GM21737 (cell line): ENCODE results near the gene RINL.
"Not testable (repeated sequence)": the region's sequence is repeated elsewhere in the genome, so short reads cannot be mapped to it uniquely, and the experiment has no call there.

ENCODE experiments used
- ATAC-seq: cut with Tn5 transposase; IDR thresholded peaks from one replicate; pipeline ENCODE4 v1.9.1; 2021; ENCODE audit warnings: mild to moderate bottlenecking, moderate library complexity; ENCODE audit not compliant: unreplicated experiment

The RINL gene

GRCh38 chr19:38878575-38879399 lies 712 bp upstream of the RINL start:
- no peak for ATAC-seq

- ATAC-seq: no peak
Observed at GRCh38 chr19:38875656-38876395, 2.2 kb downstream of the RINL start.

- not testable (repeated sequence) for ATAC-seq
Observed at GRCh38 chr19:38873400-38873799, 4.7 kb downstream of the RINL start.

- no peak for ATAC-seq
Observed at GRCh38 chr19:38870612-38871011, 7.5 kb downstream of the RINL start.

- ATAC-seq: peak; percentile 67
Observed at GRCh38 chr19:38869836-38870607, 8.1 kb downstream of the RINL start.

GRCh38 chr19:38869160-38869835 lies 8.8 kb downstream of the RINL start:
- ATAC-seq: no peak

- no peak for ATAC-seq
Observed at GRCh38 chr19:38868551-38868950, 9.5 kb downstream of the RINL start.

- no peak for ATAC-seq
Observed at GRCh38 chr19:38867171-38867780, 10.8 kb downstream of the RINL start.

GRCh38 chr19:38862321-38863059 lies 15.6 kb downstream of the RINL start:
- ATAC-seq: no peak

GRCh38 chr19:38861368-38861767 lies 16.7 kb downstream of the RINL start:
- no peak for ATAC-seq

- not testable (repeated sequence) for ATAC-seq
Observed at GRCh38 chr19:38859631-38860204, 18.4 kb downstream of the RINL start.

GRCh38 chr19:38856813-38857212 lies 21.3 kb downstream of the RINL start:
- ATAC-seq: no peak

- ATAC-seq: not testable (repeated sequence)
Observed at GRCh38 chr19:38855751-38856150, 22.3 kb downstream of the RINL start.

- ATAC-seq: not testable (repeated sequence)
Observed at GRCh38 chr19:38854961-38855360, 23.1 kb downstream of the RINL start.

GRCh38 chr19:38853214-38853613 lies 24.9 kb downstream of the RINL start:
- no peak for ATAC-seq

- ATAC-seq: no peak
Observed at GRCh38 chr19:38852231-38853044, 25.6 kb downstream of the RINL start.

- ATAC-seq: peak; percentile 22
Observed at GRCh38 chr19:38851622-38852230, 26.3 kb downstream of the RINL start.

GRCh38 chr19:38850976-38851621 lies 27.0 kb downstream of the RINL start:
- no peak for ATAC-seq
